NCI-H226 (cell line): ENCODE measurements around the gene SASH3.

Experiments
- DNase-seq: peaks from one replicate; pipeline ENCODE4 v3.0.0-alpha.2; 2015

SASH3 gene

GRCh38 chrX:129818123-129818522 lies 38.4 kb downstream of the SASH3 start:
- DNase-seq, result no peak

GRCh38 chrX:129823115-129823514 lies 43.4 kb downstream of the SASH3 start:
- no peak for DNase-seq

- DNase-seq, result no peak
Observed at GRCh38 chrX:129823522-129823921, 43.8 kb downstream of the SASH3 start.

- no peak for DNase-seq
Observed at GRCh38 chrX:129824620-129825019, 44.9 kb downstream of the SASH3 start.

GRCh38 chrX:129825746-129826505 lies 46.2 kb downstream of the SASH3 start:
- DNase-seq, result no peak

GRCh38 chrX:129830494-129830893 lies 50.7 kb downstream of the SASH3 start:
- DNase-seq, result no peak

- DNase-seq, result no peak
Observed at GRCh38 chrX:129831091-129831885, 51.5 kb downstream of the SASH3 start.

- peak; percentile 7 for DNase-seq
Observed at GRCh38 chrX:129833153-129833990, 53.6 kb downstream of the SASH3 start.

- DNase-seq, result no peak
Observed at GRCh38 chrX:129836827-129837226, 57.1 kb downstream of the SASH3 start.

GRCh38 chrX:129840344-129840743 lies 60.6 kb downstream of the SASH3 start:
- DNase-seq, result no peak

GRCh38 chrX:129842510-129843208 lies 62.9 kb downstream of the SASH3 start:
- no peak for DNase-seq

- no peak for DNase-seq
Observed at GRCh38 chrX:129843209-129843458, 63.4 kb downstream of the SASH3 start.

- DNase-seq, result peak; percentile 66
Observed at GRCh38 chrX:129843459-129844306, 63.9 kb downstream of the SASH3 start, which contains the start of gene ZDHHC9. ZDHHC9 (minus strand) TSS chrX:129843886; CDS start chrX:129841945, 1,941 bp downstream.
